GM21737 (cell line): Measurements from ENCODE around the gene MYL10.

Source experiments
- ATAC-seq: cut with Tn5 transposase; IDR thresholded peaks from one replicate; pipeline ENCODE4 v1.9.1; 2021; ENCODE audit warnings: mild to moderate bottlenecking, moderate library complexity; ENCODE audit not compliant: unreplicated experiment

The MYL10 gene

DNA sequence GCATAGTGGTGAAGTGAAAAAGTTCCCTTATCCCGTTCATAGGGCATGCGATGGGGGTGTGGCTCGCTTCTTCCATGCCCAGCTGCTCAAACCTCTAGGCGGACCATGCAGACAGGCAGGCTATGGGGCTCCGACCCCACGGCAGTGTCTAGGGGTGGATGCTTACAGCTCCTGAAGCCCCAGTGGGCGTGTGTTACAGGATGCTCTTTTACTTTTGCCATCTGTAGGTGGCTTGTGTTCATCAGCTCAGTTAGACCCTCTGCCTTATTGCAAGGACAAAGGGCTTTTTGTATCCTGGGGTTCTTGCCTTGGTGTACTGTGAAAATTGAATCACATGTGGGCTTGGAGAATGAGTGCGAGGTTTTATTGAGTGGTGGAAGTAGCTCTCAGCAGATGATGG is at the start of gene MYL10:
TSS of gene MYL10 (minus strand) at position 126 of the 400 bp plus-strand sequence. CDS start 178 bp downstream, outside the sequence.
- no peak for ATAC-seq

DNA sequence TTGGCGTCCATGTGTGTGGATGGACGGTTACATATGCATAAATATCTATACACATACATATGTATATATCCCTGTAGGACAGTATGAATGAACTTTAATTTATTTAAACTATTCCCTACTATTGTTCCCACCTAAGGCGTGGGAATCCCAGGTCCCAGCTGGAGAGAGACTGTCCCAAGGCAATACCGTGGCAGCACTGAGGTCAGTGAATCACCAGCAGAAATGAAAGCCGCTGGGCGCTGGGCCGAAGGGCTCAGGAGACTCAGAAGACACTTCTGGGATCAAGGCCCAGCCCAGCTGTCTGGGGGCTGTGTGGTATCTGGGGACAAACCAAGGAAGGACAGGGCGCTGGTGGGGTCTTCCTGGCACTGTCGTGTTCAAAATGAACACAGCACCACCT is 49.6 kb upstream of the MYL10 start:
- ATAC-seq: no peak

DNA sequence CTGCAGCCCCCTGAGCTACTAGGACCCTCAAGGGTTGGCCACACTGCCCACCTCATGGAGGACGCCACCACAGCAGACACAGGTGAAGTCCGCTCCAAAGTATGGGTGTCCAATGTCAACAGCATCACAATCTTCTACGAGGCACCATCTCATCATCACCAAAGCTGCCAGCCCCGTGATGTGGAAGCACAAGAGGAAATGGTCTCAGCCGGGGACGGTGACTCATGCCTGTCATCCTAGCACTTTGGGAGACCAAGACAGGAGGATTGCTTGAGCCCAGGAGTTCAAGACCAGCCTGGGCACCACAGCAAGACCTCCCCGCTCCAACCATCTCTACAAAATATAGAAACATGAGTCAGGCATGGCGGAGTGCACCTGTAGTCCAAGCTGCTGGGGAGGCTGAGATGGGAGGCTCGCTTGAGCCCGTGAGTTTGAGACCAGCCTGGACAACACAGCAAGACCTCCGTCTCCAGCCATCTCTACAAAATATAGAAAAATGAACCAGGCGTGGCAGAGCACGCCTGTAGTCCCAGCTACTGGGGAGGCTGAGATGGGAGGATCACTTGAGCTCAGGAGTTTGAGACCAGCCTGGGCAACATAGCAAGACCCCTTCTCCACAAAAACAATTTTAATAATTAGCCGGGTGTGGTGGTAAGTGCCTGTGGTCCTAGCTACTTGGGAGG is 48.8 kb upstream of the MYL10 start:
- no peak for ATAC-seq

DNA sequence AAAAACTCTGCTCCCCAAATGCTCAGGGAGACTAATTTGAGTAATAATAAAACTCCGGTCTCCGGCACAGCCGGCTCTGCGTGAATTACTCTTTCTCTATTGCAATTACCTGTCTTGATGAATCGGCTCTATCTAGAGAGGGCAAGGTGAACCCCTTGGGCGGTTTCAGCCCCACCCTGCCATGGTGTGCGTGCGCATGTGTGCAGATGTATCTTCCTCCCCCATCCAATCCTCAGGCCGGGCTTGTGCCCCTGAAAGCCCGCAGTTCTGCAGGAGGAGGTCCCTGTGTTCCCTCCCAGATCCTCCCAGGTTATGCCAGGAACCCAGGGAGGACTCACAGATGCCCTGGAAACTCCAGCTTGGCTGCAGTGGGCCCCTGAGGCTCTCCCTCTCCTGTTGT is 48.3 kb upstream of the MYL10 start:
- ATAC-seq: no peak

DNA sequence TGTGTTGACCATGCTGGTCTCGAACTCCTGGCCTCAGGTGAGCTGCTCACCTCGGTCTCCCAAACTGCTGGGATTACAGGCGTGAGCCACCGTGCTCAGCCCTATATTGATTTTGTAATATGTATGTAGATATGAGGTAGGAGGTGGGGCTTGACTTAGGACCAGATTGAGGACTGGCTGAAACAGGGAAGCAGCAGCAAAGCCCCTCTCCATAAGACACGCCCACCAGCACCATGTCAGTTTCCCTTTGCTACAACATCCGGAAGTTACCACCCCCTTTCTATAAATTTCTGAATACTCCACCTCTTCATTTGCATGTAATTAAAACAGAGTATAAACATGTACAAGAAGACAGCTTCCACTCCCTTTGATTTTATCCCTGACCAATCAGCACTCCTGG is 47.9 kb upstream of the MYL10 start:
- ATAC-seq: no peak

DNA sequence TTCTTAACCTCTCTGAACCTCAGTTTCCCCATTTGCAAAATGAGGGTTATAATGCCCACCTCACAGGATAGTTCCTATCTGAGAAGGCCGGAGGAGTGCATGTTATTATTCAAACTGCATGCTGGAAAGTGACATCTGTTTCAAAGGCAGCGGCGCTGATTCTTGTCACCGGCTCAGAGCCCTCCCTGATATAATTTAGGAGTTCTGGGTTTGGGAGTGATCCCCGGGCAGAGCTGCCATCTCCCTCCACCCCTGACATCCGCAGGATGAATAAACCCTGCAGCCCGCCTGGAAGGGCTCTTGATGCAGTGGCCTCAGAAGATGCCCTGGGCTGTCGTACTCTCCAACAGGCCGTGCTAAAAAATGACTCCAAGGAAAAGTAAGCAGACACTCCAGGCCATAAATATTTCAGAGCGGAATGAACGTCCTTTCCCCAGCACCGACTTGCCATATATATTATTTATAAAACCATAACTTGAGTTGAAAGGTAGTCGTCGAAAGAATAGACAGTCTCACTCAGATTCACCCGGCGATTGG is 47.0 kb upstream of the MYL10 start:
- ATAC-seq: no peak

DNA sequence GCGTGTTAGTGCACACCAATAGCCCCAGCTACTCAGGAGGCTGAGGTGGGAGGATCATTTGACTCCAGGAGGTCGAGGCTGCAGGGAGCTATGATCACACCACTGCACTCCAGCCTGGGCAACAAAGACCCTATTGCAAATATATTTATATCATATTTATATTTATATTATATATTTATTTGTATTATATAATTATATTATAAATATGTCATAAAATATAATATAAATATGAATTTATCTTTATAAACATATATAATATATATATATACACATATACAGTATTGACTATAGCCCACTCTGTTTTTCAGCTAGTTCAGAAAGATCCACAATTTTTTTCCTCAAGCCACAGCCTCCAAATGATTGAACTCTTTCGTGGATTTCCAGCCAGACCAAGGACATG is 45.3 kb upstream of the MYL10 start:
- no peak for ATAC-seq

DNA sequence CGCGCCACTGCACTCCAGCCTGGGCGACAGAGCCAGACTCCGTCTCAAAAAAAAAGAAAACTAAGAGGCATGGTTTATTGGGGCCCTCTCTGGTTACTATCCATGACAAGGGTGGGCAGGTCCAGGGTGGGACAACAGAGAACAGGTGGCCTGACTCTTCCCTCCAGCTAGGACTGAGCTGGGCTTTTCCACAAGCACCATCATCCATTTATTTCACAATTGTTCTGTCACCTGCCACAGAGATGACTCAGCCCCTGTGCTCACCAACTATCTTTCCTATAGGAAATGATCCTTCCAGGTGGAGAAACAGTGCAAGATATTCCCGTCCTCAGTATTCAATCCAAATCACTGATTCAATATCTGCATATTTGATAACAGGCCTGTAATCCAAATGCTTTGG is 44.9 kb upstream of the MYL10 start:
- no peak for ATAC-seq

DNA sequence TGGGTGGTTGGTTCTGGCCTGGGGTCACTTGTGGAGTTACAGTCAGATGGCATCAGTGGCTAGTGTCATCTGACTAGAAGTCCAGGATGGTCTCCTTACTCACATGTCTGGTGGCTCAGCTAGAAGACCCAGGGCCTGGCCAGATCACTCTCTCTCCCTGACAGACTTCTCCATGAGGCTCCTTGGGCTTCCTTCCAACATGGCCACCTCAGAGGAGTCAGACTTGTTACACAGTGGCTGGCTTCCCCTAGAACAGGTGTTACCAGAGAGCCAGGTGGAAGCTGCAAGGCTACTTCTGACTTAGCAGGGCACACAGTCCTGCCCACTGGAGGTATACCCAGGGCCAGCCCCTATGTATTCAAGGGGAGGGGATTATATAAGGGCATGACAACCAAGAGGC is 44.2 kb upstream of the MYL10 start:
- no peak for ATAC-seq

DNA sequence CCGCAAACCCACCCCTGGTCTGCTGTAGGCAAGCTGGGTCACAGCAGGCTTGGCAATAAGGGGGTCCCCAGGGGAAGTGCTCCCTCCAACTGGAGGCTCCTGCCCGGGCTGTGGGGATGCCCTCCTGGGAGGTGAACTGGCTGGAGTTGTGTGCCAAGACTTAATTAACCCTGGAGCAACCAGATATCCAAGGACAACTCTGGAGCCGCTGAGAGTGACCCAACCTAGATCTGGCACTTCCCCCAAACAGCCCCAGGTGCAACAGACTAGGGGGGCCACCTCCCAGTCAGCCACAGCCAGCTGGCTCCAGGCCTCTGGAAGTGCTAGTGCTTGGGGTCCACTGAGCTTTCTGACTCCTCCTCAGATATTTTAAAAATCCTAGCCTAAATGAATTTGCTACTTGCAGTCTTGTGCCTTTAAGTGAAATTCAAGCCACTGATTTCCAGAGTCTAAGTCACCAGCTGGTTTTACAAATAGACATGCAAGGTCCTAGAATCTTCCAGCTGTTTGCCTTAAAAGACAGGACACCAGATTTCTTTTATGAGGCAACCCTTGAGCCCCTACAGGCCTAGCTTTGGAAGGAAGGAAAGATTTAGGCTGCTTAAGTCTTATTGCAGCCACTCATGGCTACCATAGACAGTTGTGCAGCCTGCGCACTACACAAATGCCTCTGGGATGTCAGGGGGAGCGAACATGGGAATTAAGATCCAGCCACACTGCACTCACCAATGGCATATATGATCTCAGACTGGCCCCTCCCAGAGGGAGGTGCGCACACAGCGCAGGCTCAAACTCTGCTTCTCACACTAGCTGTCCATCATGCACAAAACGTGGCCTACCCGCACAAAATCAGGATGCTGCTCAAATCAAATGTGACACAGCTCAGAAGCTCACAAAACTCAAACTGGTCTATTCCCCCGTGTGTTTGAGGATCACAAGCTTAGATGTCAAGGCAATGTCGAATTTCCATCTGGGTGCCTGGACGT is 42.6 kb upstream of the MYL10 start:
- ATAC-seq: no peak

DNA sequence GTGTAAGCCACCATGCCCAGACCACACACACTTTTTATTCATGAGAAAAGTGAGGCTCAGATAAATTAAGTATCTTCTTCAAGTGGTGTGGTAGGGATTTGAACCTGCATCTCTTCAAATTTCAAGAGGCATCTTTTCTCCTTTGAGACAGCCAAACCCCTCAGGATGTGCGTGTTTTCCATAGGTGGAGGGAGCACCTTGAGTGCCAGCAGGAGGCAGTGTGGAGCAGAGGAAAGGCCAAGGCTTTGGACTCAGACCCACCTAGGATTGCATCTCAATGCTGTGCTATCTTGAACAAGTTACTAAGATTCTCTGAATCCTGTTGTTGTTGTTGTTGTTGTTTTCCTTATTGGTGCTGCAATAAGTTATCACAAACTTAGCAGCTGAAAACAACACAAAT is 40.2 kb upstream of the MYL10 start:
- ATAC-seq: no peak

DNA sequence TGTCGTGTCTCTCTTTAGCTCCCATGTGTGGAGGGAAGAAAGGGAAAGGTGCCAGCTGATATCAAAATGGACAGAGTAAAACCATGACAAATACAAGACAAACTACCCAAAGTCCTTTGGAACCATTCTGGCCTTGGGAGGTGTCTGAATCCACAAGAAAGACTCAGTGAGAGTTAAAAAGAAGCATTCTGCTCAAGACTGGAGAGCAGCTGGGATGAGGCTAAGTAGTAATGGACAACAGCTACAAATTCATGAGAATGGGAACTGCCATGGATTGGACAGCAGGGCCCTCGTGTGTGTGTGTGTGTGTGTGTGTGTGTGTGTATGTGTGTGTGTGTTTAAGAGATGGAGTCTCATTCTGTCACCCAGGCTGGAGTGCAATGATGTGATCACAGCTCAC is 39.6 kb upstream of the MYL10 start:
- no peak for ATAC-seq

DNA sequence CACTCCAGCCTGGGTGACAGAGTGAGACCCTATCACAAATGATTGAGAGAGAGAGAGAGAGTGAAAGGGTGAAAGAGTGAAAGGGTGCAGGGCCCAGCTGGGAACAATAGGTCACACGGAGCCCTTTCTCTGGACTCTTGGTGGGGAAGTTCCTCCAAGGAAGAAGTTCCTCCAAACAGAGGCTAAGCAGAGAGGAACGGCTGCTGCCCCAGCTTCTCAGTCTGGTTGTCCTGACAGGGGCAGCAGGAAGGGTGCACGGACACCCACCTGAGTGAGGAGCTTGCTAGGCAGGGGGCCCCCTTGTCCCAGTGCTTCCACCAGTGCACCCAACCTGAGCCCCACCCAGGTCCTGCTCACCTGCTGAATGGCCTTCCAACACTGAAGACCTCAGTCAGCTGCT is 38.8 kb upstream of the MYL10 start:
- ATAC-seq: no peak

DNA sequence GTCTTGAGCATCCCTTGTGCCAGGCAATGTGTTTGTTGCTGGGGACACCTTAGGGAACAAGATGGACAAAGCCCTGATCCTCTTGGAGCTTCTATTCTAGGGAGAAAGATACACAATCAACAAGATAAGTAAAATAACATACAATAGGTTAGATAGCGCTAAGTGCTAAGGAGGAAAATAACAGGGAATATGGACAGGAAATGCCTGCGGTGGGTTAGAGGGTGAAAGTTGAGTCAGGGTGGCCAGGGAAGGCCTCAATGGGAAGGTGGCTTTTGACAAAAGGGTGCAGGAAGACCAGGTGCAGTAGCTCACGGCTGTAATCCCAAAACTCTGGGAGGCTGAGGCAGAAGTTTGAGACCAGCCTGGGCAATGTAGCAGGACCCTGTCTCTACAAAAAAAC is 38.3 kb upstream of the MYL10 start:
- no peak for ATAC-seq

DNA sequence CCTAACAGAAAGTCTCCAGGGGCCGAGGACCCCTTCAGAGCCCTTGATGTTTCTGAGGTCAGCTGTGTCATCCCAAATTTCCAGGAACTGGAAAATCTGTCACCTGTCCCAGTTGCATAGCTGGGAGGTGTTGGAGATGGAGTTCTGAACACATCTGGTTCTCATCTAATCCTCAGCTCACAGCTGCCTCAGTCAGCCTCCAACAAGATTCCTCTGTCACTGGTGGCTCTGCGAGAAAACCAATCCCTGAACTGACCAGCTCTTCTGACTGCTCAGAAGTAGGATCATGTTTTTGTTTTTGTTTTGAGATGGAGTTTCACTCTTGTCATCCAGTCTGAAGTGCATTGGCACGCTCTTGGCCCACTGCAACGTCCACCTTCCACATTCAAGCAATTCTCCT is 37.6 kb upstream of the MYL10 start:
- no peak for ATAC-seq

DNA sequence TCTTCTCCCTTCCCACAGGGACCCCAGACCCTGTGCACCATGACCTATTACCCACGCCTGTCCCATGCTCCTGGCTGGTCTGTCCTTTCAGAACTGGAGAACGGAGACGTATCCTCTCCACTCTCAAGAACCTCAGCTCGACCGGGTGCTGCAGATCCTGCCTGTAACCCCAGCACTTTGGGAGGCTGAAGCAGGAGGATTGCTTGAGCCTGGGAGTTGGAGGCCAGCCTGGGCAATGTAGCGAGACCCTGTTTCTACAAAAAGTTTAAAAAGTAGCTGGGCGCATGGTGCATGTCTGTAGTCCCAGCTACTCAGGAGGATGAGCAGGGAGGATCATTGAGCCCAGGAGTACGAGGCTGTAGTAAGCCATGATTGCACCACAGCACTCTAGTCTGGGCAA is 37.2 kb upstream of the MYL10 start:
- ATAC-seq: no peak

DNA sequence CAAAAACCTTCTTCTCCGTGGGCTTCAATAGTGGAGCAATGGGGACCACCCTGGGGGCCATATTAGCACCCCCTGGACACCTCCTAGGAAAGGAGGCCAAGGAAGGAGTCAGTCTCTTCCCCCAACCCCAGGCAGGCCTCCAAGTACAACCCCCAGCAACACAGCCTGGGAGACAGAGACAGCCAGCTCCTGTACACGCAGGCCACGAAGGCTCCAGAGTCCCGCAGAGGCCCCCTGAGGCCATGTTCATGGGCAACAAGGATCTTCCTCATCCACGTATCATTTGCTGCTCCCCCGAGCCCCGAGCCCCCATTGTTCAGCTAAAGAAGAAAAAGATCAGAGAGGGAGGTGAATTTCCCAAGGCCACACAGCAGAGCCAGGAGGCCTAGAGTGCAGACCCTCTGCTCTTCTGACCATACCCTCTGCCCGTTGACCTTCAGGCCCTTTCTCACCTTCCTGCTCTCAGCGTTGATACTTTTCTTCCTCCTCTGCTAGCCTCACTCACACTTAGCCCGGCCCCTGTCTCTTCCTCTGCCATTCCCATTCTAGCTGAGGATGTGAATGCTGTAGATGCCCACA is 35.9 kb upstream of the MYL10 start:
- ATAC-seq: no peak

DNA sequence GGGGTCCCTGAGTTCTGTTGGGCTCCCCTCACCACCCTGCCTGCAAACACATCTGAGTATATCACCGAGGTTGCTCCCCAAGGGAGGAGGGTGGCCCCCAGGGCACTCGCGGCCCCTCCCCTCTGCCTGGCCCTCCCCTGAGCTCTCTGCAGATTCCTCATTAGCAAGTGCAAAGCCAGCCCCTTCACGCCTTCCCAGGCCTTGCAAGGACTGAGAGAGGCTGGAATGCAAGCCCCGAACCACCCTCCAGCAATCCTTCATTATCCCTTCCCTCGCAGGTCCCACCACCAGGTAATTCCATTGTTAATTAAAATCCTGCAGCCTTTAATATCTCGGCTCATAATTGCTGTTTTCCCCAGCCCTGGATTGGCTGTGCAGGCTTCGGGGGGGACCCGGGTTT is 35.3 kb upstream of the MYL10 start:
- ATAC-seq: no peak

DNA sequence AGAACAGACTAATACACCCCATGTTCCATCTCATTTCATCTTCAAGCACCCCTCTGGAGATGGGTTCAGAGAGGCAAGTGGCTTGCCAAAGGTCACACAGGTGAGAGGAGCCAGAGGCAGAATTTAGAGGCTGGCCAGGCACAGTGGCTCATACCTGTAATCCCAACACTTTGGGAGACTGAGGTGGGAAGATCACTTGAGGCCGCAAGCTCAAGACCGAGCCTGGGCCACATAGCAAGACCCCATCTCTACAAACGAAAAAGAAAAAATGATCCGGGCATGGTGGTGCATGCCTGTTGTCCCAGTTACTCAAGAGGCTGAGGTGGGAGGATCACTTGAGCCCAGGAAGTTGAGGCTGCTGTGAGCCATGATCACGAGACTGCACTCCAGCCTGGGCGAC is 34.7 kb upstream of the MYL10 start:
- no peak for ATAC-seq

DNA sequence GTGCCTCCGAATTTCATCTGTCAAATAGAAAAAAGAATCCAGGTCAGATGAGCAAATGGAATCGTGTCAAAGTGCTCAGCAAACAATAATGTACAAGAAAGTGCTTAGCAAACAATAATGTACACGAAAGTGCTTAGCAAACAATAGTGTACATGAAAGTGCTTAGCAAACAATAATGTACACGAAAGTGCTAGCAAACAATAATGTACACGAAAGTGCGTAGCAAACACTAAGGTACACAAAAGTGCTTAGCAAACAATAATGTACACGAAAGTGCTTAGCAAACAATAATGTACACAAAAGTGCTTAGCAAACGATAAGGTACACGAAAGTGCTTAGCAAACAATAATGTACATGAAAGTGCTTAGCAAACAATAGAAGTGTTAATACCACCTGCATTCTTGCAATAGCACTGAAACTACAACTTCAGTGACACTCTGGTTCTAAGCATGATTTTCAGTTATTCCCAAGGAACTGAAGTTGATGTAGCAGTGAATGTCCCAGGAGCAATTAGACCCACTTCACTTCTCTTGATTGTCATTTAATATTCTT is 33.4 kb upstream of the MYL10 start:
- no peak for ATAC-seq

DNA sequence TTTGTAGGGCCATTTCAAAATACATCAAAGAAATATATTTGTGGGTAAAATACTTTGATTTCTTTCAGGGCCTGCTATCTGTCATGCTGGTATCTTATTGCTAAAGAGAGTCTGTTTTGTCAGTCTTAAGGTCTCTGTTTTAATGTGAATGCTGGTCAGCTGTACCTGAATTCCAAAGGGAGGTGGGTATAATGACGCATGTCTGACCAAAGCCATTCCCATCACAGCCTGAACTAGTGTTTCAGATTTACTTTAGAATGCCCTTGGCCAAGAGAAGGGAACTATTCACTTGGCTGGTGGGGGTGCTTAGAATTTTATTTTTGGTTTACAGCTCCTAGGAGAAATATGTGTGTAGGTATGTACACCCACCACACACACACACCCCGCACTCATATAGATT is 30.6 kb upstream of the MYL10 start:
- no peak for ATAC-seq
